NCI-H2196 (cell line): ENCODE measurements around the gene NUDT8.
"Not testable (repeated sequence)": the region's sequence is repeated elsewhere in the genome, so short reads cannot be mapped to it uniquely, and the experiment has no call there.

Experiments
- DNase-seq: peaks from one replicate; lab custom pipeline; 2025; ENCODE audit not compliant: unreplicated experiment; lab: John Stamatoyannopoulos, UW

NUDT8 gene

DNA sequence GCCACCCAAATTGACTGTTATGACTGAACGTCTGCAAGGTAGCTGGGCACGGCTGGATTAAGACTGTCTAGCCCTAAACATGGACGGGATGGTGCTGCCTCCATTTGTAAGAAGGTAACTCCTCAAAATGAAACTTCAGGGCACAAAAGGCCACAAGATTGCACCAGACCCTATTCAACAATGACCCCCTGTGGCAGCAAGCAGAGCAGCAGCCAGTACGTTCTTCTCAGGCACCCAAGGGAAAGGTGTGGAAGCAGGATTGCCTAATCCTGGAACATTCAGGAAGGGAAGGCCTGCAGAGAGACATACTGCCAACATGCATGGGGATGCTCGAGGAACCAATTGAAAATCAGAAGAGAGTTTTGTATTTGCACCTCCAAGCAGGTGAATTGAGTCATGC lies 14.3 kb upstream of the NUDT8 start:
- DNase-seq: no peak

GRCh38 chr11:67642173-67643120 lies 12.7 kb upstream of the NUDT8 start:
- DNase-seq: no peak

GRCh38 chr11:67641338-67642172 lies 11.8 kb upstream of the NUDT8 start:
- DNase-seq: no peak

GRCh38 chr11:67640758-67641337 lies 11.1 kb upstream of the NUDT8 start:
- DNase-seq: no peak

- DNase-seq: peak; percentile 67
These were observed 10.5 kb upstream of the NUDT8 start for GRCh38 chr11:67640021-67640757.

GRCh38 chr11:67639438-67639859 lies 9.7 kb upstream of the NUDT8 start, which contains the start of gene TBX10:
Gene TBX10, minus strand, starts transcription at chr11:67639763. Its CDS starts 291 bp downstream, at chr11:67639472.
- no peak for DNase-seq

DNA sequence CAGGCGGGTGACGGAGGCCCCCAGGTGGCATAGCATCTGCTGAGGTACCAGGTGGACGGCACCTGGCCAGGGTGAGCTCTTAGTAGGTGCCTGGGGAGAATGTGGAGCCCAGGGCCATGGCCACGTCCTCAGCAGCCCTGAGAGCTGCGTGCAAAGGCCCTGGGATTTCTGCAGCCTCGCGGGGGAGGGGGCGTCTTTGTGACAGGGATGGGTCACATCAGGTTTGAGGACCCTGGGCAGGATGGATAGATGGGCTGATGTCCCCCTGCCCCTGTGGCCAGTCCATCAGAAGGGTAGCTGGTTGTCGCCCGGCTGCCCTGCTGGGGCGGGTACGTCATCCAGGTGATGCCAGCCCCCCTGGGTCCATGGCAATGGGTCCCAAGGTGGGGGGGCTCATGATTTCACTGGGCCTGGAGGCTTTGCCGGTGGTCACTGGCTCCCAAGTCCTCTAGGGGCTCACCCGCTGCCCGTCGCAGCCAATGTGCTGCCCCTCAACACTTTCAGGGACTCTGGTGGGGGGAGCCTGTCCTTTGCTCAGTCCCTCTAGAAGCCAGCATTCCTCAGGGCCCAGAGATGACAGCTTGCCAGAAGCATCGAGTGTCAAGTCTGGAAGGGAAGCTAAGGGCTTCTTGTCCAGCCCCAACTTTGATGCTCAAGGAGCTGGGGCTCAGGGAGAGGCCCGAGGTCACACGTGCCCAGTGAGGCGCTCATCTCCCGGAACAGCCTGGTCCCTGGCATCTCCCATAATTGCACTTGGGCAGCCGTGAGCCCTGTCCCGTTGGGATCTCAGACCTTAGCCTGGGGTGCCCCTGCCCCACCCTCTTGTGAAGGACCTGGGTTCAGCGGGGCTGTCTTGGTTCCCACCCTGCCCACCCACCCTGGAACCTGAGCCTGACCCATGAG lies 9.0 kb upstream of the NUDT8 start:
- DNase-seq: no peak

GRCh38 chr11:67637441-67637840 lies 7.7 kb upstream of the NUDT8 start:
- DNase-seq: not testable (repeated sequence)

GRCh38 chr11:67636962-67637361 lies 7.2 kb upstream of the NUDT8 start:
- DNase-seq: no peak

- DNase-seq: no peak
These were observed 5.4 kb upstream of the NUDT8 start for GRCh38 chr11:67635231-67635521.

DNA sequence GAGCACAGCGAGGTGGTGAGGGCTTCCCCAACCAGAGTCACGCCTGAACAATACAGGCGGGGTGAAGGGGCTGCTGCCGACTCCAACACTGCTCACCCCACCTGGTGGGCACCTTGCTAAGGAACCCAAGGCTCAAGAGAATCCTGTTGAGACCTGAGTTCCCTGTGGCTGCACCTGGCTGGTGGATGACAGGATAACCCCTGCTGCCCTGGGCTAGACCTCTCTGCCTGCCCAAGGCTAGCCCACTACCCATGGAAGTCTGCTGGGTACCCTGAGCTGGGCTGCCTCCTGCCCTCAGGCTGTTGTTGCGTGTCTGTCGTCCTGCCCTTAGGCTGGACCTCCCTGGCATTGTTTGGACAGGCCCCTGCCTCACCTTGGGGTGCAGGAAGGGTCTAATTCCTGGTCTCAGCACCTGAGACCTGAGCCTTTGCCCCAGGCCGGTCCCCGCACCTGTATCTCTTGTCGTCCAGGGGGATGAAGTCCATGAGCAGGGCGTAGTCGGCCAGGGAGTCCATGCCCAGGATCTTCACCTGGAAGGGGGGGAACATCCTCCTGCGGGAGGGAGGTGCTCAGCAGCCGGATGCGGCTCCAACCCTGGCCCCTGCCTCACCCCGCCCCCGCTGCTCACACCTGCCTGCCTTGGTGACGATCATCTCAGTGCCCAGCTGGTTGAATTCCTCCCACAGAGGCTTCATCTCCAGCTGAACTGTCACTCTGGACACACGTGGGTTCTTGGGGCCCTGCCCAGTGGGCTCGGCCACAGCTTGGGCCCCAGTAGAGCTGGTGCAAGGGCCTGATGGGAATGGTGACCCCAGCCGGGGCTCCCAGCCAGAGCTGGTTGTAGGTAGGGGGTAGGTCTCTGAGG lies 4.9 kb upstream of the NUDT8 start:
- peak; percentile 17 for DNase-seq

- no peak for DNase-seq
These were observed 4.1 kb upstream of the NUDT8 start for GRCh38 chr11:67633758-67634365.

GRCh38 chr11:67632982-67633755 lies 3.4 kb upstream of the NUDT8 start:
- DNase-seq: no peak

DNA sequence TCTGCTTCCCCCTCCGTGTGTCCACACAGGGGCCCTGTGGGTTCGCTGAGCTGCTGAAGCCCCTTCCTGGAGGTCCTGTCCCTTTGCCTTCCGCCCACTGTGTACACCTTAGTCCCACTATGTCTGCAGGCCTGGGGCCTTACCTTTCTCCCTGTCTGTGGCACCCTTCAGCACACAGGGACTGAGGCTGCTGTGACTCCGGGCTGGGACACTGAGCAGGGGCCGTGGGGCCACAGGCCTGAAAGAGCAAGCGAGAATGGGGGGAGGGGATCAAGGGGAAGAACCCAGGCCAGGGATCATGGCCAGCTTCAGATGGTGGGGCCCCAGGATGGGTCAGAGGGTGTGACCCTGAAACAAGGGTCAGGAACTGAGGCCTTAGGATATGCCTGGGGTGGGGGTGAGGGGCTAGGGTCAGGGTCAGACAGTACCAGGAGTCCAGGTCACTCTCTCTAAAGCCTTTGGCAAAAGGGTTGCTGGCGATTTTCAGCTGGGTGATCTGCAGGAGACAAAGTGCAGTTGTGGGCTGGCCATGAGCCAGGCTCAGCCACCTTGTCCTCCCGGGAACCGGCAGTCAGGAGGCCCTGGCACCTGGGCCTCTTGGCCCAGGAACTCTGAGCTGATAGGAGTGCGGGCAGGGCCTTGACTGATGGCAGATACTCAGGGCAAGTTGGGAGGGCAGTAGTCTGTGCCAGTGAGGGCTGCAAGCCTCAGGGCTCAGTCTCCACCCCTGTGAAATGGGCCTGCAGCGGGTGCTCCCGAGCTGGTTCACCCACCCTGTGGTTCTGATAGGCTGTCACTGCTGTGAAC lies 2.6 kb upstream of the NUDT8 start:
- peak; percentile 75 for DNase-seq

GRCh38 chr11:67631853-67632174 lies 2.1 kb upstream of the NUDT8 start:
- DNase-seq: no peak

- no peak for DNase-seq
These were observed 1.7 kb upstream of the NUDT8 start for GRCh38 chr11:67631411-67631810.

GRCh38 chr11:67630943-67631331 lies 1.2 kb upstream of the NUDT8 start:
- no peak for DNase-seq
